ENCODE results near the gene RHOH.

GRCh38 chr4:40204507-40205258, 7.9 kb downstream of the RHOH start:
- TF ChIP-seq EP300 (IDR thresholded peaks at IDR 0.05): no peak
- TF ChIP-seq, protein P1, sequence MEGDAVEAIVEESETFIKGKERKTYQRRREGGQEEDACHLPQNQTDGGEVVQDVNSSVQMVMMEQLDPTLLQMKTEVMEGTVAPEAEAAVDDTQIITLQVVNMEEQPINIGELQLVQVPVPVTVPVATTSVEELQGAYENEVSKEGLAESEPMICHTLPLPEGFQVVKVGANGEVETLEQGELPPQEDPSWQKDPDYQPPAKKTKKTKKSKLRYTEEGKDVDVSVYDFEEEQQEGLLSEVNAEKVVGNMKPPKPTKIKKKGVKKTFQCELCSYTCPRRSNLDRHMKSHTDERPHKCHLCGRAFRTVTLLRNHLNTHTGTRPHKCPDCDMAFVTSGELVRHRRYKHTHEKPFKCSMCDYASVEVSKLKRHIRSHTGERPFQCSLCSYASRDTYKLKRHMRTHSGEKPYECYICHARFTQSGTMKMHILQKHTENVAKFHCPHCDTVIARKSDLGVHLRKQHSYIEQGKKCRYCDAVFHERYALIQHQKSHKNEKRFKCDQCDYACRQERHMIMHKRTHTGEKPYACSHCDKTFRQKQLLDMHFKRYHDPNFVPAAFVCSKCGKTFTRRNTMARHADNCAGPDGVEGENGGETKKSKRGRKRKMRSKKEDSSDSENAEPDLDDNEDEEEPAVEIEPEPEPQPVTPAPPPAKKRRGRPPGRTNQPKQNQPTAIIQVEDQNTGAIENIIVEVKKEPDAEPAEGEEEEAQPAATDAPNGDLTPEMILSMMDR (IDR thresholded peaks at IDR 0.05): no peak
- no peak for TF ChIP-seq POLR2A (IDR thresholded peaks at IDR 0.05; ENCODE audit: low read depth)

Data from esophagus muscularis mucosa (tissue), 4 donors.